GM21786 (cell line): ENCODE results near the gene AATF.

Experiments used
- ATAC-seq: cut with Tn5 transposase; IDR thresholded peaks from one replicate; pipeline ENCODE4 v1.9.1; 2021; ENCODE audit not compliant: unreplicated experiment

AATF gene

DNA sequence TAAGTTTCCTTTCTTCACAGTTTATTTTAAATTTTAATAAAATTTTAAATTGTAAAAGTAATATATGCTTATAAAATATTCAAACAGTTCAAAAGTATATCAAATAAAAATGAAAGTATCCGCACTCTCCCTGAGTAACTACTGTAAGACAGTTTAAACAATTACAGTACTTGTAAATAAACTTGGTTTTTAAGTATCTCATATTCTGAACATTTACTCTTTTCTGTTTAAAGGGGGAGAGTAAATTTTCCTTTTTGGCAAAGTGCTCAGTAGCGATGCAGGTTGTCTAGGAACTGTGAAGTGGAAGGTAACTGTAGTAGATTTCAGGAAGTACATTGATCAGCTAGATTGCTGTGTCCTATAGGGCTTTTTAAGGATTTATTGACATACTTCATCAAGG lies 28.8 kb downstream of the AATF start:
- ATAC-seq: no peak

DNA sequence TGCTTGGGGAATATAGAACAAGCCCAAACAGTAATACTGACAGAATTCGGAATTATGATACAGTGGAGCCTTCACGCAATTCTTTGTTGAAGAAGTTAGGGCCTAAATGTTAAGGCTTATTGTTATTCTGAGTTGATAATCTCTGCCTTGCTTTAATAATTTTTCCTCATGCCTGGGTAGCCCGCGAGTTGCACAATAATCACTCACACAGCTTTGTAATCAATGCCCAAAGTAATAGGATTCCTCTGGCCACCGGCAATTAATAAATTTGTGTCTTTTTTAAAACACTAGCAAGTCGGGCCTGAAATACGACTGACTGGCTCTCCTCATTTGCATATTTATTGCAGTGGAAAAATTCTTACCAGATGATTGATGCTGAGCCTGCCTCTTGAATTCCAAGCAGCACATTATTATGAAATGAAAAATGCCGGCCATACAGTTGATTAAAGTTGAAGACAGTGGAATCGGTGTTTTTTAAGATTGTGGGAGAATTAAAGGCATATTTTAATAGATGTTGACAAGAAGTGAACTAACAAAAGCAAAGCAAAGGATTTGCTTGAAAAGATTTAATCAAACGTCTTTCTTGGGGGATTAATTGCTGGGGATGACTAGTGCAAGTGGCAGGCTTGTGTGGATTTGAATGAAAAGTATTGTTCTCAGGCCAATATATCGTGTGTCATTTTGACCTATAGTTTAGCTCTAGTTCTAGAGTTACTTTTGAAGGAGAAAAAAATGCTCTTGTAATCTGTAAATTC lies 30.2 kb downstream of the AATF start:
- no peak for ATAC-seq

- no peak for ATAC-seq
Measured at GRCh38 chr17:36979565-36979941, 30.8 kb downstream of the AATF start.

GRCh38 chr17:36980280-36980761 lies 31.6 kb downstream of the AATF start:
- ATAC-seq: no peak

DNA sequence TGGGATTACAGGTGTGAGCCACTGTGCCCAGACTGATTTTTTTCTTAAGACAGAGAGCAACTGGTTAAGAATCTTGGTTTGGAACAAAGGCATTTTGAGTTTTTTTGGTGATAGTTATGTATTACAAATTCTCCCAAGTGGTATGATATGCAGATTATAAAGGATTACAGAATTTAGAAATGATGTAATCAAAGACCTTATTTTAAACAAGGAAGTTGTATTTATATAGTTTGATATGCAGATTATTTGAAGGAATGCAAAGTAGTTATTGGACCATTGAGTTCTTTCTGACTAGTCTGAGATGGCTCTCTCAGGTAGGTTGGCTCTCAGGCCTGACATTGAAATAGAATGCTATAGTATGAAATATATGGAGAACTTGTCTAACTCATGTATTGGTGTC lies 34.9 kb downstream of the AATF start:
- no peak for ATAC-seq

DNA sequence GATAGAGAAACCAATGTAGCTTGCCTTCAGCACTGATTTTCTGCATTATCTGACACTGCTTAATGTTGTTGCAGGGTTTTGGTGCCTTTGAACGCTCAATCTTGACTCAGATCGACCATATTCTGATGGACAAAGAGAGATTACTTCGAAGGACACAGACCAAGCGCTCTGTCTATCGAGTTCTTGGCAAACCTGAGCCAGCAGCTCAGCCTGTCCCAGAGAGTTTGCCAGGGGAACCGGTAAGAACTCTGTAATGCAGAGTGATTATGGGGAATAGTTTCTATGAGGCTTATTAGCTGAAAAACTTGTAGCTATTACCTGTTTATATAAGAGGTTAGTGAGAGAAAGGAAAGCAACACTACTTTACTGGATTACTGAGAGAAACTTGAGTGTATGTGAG lies 40.4 kb downstream of the AATF start:
- ATAC-seq: no peak

- ATAC-seq: no peak
Measured at GRCh38 chr17:36992701-36993100, 43.9 kb downstream of the AATF start.

- no peak for ATAC-seq
Measured at GRCh38 chr17:36993227-36993626, 44.5 kb downstream of the AATF start.

DNA sequence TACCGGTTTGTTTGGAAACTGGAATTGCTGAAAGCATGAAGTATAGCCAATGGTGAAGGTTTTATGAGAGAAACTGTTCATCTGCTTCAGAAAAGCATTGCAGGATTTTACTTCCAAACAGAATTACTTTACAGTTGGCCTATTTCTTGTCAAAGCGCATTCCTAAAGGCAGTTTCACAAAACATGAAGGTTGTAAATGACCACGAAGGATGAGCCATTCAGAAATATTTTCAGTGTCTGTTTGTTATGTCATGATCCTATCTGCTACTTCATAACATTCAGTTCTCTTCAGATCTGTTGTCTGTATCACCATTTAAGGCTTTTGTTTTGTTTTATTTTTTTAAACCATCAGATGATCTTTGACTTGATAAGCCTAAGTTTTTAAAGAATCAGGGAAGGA lies 45.7 kb downstream of the AATF start:
- no peak for ATAC-seq

DNA sequence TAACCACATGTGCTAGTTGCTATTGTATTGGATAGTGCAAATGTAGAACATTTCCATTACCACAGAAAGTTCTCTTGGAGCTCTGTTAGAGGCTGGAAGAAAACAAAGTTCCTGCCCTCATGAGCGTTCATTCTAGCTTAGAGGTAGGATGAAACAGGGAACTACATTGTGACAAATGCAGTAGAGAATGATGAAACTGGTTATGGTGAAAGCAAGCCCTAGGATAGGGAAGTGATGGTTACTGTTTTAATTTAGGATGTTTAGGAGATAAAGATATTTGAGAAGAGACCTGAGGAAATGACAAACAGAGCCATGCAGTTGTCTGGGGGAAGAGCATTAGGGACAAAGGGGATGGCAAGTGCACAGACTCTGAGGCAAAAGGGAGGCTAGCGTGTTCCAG lies 50.7 kb downstream of the AATF start:
- no peak for ATAC-seq

DNA sequence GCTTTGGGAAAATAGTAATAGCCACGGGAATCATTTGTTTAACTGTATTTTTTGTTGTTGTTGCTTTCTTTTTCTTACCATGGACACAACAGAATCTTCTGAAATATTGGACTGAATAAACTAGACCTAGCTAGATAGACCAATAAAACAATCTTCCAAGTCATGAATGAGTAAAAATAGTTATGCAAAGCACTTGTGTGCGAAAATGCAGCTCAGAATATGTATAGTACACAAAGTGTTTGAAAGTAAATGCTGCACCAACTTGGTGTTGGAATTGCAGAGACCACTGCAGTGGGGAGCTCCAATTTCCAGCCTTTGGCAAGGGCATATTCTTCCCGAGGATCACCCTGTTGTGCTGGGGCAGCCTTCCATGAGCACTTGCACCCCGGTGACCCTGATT lies 68.0 kb downstream of the AATF start:
- no peak for ATAC-seq

DNA sequence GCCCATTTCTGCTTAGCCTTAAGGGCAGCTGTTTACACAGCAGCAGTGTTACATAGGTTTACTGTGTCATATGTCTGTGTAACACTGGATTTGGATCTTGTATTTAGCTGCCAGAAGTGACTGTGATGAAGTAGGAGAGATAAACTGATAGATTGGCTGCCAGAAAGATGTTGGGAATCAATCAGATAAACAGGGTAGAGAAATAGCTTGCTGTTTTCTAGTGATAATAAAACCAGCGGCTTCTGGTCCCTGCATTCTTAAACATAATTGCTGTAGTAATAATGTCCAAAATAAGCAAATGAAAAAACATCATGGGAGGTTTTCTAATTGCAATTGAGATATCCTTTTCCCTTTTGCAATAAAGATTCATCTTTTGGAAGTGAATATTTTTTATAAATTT lies 68.7 kb downstream of the AATF start:
- ATAC-seq: no peak

GRCh38 chr17:37019117-37019740 lies 70.5 kb downstream of the AATF start:
- no peak for ATAC-seq

DNA sequence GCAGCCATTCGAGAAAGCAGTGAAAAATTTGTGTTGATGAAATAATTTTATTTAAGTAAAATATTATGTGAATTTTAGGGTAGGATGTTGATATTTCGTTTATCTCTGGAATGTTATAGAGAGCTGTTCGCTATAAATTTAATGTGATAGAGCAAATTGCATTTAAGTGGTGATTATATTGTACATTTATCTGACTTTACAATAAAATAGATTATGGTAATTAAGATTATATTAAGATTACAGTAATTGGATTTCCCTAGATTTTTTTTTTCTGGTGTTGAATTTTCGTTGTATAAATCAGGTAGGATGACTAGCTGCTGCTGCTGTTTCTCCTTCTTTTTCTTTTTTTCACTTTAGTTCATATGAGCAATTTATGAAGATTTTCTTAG lies 71.0 kb downstream of the AATF start:
- ATAC-seq: no peak

- ATAC-seq: no peak
Measured at GRCh38 chr17:37024181-37024637, 75.5 kb downstream of the AATF start.

- ATAC-seq: no peak
Measured at GRCh38 chr17:37025238-37025637, 76.5 kb downstream of the AATF start.

GRCh38 chr17:37025847-37026530 lies 77.2 kb downstream of the AATF start:
- ATAC-seq: no peak

DNA sequence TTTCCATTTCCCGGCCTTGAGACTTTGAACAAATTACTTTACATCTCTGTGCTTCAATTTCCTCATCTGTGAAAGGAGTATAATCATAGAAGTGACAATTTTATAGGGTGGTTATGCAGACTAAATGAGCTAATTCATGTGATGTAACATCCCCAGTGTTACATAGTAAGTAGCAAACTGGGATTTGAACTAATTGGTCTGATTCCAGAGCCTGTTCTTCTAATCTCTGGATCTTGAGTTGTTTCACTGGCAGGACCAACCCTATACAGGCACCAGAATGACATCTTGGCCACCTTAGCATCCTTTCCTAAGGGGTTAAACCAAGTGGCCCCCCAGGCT lies 77.7 kb downstream of the AATF start:
- ATAC-seq: no peak

DNA sequence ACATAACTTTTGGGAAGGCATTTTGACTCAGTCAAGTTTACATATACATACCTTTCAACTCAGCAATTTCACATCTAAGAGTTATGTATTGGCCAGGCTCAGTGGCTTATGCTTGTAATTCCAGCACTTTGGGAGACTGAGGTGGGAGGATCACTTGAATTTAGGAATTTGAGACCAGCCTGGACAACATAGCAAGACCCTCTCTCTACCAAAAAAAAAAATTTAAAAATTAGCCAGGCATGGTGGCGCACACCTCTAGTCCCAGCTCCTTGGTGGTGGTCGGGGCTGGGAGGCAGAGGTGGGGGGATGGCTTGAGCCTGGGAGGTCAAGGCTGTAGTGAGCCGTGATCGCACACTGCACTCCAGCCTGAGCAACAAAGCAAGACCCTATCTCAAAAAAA lies 79.3 kb downstream of the AATF start:
- no peak for ATAC-seq

DNA sequence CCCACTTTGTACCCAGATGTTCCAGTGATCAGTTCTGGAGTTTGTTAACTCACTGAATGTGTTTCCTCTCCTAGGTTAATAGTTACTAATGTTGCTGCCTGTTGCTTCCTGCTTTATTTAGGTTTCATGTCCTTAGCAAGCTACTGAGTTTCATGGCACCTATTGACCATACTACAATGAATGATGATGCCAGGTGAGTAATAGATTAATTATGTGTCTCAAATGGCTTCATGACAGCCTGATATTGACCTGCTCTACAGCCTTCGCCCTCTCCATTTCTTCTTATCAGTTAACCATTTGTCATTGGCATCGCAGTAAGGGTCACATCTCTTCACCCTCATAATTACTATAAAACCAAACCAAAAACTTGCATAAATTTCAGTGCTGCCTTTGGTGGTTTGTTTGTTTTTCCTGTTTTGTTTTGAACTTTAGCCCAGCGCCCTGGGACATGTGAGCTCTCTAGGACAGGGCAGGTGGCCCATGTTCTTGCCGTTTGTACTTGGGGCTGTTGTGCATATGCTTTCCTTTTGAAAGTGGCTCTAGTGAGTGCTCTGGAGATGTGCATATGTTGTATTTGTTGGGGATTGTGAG lies 82.8 kb downstream of the AATF start:
- no peak for ATAC-seq

DNA sequence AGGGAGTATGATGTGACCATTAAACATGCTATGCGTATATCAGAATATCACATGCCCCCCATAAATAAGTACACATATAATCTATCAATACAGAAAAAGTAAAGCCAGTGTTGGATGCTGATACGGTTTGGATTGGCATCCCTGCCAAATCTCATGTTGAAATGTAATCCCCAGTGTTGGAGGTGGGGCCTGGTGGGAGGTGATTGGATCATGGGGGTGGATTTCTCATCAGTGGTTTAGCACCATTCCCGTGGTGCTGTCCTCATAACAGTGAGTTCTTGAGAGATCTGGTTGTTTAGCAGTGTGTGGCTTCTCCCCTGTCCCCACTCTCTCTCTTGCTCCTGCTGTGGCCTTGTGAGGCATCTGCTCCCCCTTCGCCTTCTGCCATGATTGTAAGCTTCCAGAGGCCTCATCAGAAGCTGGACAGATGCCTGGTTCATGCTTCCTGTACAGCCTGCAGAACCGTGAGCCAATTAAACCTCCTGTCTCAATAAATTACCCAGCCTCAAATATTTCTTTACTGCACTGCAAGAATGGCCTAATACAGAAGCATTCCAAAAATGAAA lies 88.9 kb downstream of the AATF start:
- no peak for ATAC-seq

DNA sequence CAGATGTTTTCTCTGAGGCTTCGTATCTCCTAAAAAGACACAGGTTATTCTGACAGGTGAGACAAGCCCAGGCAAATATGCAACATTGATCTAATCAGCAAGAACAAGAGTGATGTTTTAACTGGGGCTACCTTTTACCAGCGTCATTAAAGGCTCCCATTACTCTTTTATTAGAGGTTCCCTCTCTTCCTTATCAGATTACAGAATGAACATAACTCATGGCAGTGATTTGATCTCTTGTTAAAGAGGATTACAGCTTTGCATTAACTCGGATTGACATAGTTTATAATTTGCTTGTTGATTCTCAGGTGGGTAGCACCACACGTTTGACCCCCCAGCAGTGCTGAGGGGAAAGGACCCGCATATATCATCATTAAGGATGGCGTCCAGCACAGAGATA lies 90.5 kb downstream of the AATF start:
- ATAC-seq: no peak
